ENCODE results near the gene CSTF1.

Gene CSTF1

DNA sequence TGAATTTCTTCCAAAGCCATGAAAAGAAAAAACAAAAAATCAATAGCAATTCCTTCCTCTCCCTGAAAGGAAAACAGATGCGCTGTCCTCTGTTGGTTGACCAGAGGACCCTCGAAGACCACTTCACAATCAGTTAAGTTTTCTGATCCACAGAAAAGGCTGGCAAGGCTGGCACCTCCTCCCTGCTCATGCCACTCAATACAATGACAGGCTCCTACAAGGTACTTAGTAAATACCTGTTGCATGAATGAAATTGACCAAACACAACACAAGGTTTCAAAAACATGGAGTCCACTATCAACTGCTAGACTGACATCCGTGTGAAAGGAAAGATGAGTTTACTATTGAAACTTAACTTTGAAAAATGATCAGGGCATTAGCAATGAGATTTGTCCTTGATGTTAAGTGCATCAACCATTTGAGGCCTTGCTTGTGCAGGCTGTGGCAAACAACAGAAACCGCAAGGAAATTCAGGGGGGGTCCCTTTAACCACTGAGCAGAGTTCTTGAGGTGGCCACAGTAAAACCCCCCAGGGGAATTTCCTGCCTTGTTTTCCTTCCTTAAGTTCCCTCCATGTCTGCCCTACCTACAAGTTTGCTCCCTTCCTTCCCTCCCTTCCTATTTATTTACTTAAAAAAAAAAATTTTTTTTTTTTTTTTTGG lies 48.0 kb downstream of the CSTF1 start:
- Histone ChIP-seq H3F3A (ENCODE audit: control insufficient read depth, insufficient read depth) (no peaks in the 10 kb centered on the region), H3K79me2 (ENCODE audit: control insufficient read depth, low read length) (no peaks in the 10 kb centered on the region), H3K4me2 (ENCODE audit: low read length) (no peak overlapping the region), H3K9me2 (replicated peaks; ENCODE audit: control insufficient read depth, low read length) (no peaks in the 10 kb centered on the region), H3K9me3 (ENCODE audit: control insufficient read depth, insufficient read depth, low read length) (no peaks in the 10 kb centered on the region), H3K36me3 (ENCODE audit: control insufficient read depth, low read length) (no peaks in the 10 kb centered on the region), H3K4me3 (ENCODE audit: low read length) (no peak overlapping the region), H3K4me1 (ENCODE audit: control insufficient read depth, low read length) (no peaks in the 10 kb centered on the region; the same call in 1 of the 2 replicates), H4K20me1 (ENCODE audit: control insufficient read depth, insufficient read depth, low read depth, low read length) (no peaks in the 10 kb centered on the region), H3K27me3 (ENCODE audit: control insufficient read depth, low read length) (no peaks in the 10 kb centered on the region), H3K27ac (ENCODE audit: low read depth, low read length) (no peak overlapping the region)
- TF ChIP-seq, protein P1, sequence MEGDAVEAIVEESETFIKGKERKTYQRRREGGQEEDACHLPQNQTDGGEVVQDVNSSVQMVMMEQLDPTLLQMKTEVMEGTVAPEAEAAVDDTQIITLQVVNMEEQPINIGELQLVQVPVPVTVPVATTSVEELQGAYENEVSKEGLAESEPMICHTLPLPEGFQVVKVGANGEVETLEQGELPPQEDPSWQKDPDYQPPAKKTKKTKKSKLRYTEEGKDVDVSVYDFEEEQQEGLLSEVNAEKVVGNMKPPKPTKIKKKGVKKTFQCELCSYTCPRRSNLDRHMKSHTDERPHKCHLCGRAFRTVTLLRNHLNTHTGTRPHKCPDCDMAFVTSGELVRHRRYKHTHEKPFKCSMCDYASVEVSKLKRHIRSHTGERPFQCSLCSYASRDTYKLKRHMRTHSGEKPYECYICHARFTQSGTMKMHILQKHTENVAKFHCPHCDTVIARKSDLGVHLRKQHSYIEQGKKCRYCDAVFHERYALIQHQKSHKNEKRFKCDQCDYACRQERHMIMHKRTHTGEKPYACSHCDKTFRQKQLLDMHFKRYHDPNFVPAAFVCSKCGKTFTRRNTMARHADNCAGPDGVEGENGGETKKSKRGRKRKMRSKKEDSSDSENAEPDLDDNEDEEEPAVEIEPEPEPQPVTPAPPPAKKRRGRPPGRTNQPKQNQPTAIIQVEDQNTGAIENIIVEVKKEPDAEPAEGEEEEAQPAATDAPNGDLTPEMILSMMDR (IDR thresholded peaks at IDR 0.05; ENCODE audit: low read depth, low read length, poor library complexity, severe bottlenecking), result no peak
- TF ChIP-seq EZH2phosphoT487 (IDR thresholded peaks at IDR 0.05; ENCODE audit: borderline replicate concordance, low read length), result no peak

DNA sequence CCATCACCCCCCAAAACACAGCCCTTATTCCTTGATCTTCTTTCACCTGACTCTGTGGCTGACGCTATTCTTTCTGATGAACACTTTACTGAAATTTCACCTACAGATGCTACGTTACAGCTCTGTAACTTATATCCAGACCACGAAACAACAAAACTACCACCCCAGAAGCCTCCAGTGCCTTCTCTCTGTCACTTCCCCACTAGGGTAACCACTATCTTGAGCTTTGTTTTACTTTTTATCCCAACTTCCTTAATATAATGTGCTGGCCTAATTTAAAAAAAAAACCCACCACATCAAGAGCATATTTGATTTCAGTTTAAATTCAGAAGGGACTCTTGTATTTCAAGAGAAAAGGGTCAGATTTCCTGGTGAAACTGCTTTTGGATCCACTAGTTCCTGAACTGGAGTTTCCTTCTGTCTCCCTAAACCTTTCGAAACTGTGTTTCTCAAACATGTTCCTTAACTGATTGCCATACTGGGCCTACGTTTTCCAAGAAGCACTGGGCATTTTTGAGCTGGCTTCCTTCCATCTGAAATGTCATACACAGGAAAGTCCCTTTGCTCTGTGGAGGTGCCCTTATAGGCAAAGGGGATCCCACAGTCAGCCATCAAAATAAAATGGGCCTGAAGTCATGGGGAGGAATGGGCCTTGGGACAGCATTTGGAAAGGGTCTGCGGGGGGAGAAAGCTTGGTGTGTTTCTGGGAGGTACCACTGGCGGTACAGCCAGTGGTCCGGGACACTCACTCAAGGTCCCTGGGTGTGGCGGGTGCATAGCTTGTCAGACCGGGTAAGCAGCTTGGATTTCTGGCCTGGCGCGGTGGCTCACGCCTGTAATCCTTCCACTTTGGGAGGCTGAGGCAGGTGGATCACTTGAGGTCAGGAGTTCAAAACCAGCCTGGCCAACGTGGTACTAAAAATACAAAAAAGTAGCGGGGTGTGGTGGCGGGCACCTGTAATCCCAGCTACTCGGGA lies 50.2 kb downstream of the CSTF1 start:
- Histone ChIP-seq H3K36me3 (ENCODE audit: control insufficient read depth, low read length) (no peaks in the 10 kb centered on the region), H3K79me2 (ENCODE audit: control insufficient read depth, low read length) (no peaks in the 10 kb centered on the region), H3K27ac (ENCODE audit: low read depth, low read length) (no peak overlapping the region)

GRCh38 chr20:56443654-56444540 lies 51.5 kb downstream of the CSTF1 start:
- H3K27ac ChIP-seq (ENCODE audit: low read depth, low read length), result no peak overlapping the region
- no peaks in the 10 kb centered on the region for H3K36me3 ChIP-seq (ENCODE audit: control insufficient read depth, low read length)
- TF ChIP-seq, protein P1 (IDR thresholded peaks at IDR 0.05; ENCODE audit: low read depth, low read length, poor library complexity, severe bottlenecking), result no peak
- TF ChIP-seq EZH2phosphoT487 (IDR thresholded peaks at IDR 0.05; ENCODE audit: borderline replicate concordance, low read length), result no peak
- H3K9me3 ChIP-seq (ENCODE audit: control insufficient read depth, insufficient read depth, low read length), result no peaks in the 10 kb centered on the region
- no peak overlapping the region for H3K4me2 ChIP-seq (ENCODE audit: low read length)
- H3K4me1 ChIP-seq (ENCODE audit: control insufficient read depth, low read length), result no peaks in the 10 kb centered on the region; the same call in 1 of the 2 replicates
- no peaks in the 10 kb centered on the region for H3K9me2 ChIP-seq (replicated peaks; ENCODE audit: control insufficient read depth, low read length)
- H3K79me2 ChIP-seq (ENCODE audit: control insufficient read depth, low read length), result no peaks in the 10 kb centered on the region
- H3K4me3 ChIP-seq (ENCODE audit: low read length), result no peak overlapping the region
- H3K27me3 ChIP-seq (ENCODE audit: control insufficient read depth, low read length), result no peaks in the 10 kb centered on the region
- no peaks in the 10 kb centered on the region for H3F3A ChIP-seq (ENCODE audit: control insufficient read depth, insufficient read depth)
- no peaks in the 10 kb centered on the region for H4K20me1 ChIP-seq (ENCODE audit: control insufficient read depth, insufficient read depth, low read depth, low read length)

More for the DNA sequence above, 50.2 kb downstream of the CSTF1 start:
- Histone ChIP-seq H3K4me1 (ENCODE audit: control insufficient read depth, low read length) (no peaks in the 10 kb centered on the region; the same call in 1 of the 2 replicates), H3K9me2 (replicated peaks; ENCODE audit: control insufficient read depth, low read length) (no peaks in the 10 kb centered on the region), H3F3A (ENCODE audit: control insufficient read depth, insufficient read depth) (no peaks in the 10 kb centered on the region), H3K4me2 (ENCODE audit: low read length) (no peak overlapping the region), H3K27me3 (ENCODE audit: control insufficient read depth, low read length) (no peaks in the 10 kb centered on the region), H4K20me1 (ENCODE audit: control insufficient read depth, insufficient read depth, low read depth, low read length) (no peaks in the 10 kb centered on the region), H3K9me3 (ENCODE audit: control insufficient read depth, insufficient read depth, low read length) (no peaks in the 10 kb centered on the region), H3K4me3 (ENCODE audit: low read length) (no peak overlapping the region)
- TF ChIP-seq, protein P1 (IDR thresholded peaks at IDR 0.05; ENCODE audit: low read depth, low read length, poor library complexity, severe bottlenecking), result no peak
- no peak for TF ChIP-seq EZH2phosphoT487 (IDR thresholded peaks at IDR 0.05; ENCODE audit: borderline replicate concordance, low read length)

Data from DOHH2 (cell line).